K562 (cell line): Measurements from ENCODE around the gene MRM2.

Experiments
- CTCF ChIP-seq, 3 experiments: IDR thresholded peaks in 2 of 3; conservative IDR thresholded peaks in 1 of 3; 2 replicates each; pipeline ENCODE4 v1.5.1; 2011 to 2012; ENCODE audit warnings: low read length in 3 of 3, mild to moderate bottlenecking in 3 of 3, control low read depth in 2 of 3, improper control_type of control experiment in 1 of 3, inconsistent platforms in 1 of 3, low read depth in 1 of 3, mixed read lengths in 1 of 3, moderate library complexity in 1 of 3; ENCODE audit not compliant: insufficient read depth in 2 of 3
- ETV1 ChIP-seq: fragments of 450-650 bp; conservative IDR thresholded peaks from 2 replicates; pipeline ENCODE4 v1.6.1; 2016; ENCODE audit warnings: missing genetic modification characterization, control low read depth, low read depth, missing compliant biosample characterization
- LCOR ChIP-seq: sonication (generic); formaldehyde crosslinking; IDR thresholded peaks from 2 replicates; pipeline ENCODE4 v1.8.0; 2022; ENCODE audit warnings: mild to moderate bottlenecking, missing genetic modification reagents
- NR4A1 ChIP-seq, 2 experiments: fragments of 250-450 bp in 1 of 2; fragments of 450-650 bp in 1 of 2; sonication (Bioruptor Pico) in 1 of 2; IDR thresholded peaks; 2 replicates each; pipeline versions ENCODE4 v1.4.0 to v1.6.1; 2016 to 2020; ENCODE audit warnings: mild to moderate bottlenecking in 2 of 2, missing compliant biosample characterization in 1 of 2, missing genetic modification characterization in 1 of 2, moderate library complexity in 1 of 2

GRCh38 chr7:2220506-2220905 is 21.5 kb downstream of the MRM2 start:
- TF ChIP-seq ETV1 (tag): no peak
- TF ChIP-seq LCOR (CRISPR knock-in tag): no peak
- no peak for TF ChIP-seq NR4A1 (CRISPR knock-in tag; IDR thresholded peaks at IDR 0.05)
- TF ChIP-seq NR4A1 (tag; IDR thresholded peaks at IDR 0.05): no peak
- no peak for TF ChIP-seq CTCF (IDR thresholded peaks at IDR 0.05 in 2 of 3, conservative IDR thresholded peaks at IDR 0.05 in 1 of 3; ENCODE audit: insufficient read depth in 2 of 3, low read depth in 1 of 3, low read length in 3 of 3)
